ENCODE results near the gene CAMTA2.

DNA sequence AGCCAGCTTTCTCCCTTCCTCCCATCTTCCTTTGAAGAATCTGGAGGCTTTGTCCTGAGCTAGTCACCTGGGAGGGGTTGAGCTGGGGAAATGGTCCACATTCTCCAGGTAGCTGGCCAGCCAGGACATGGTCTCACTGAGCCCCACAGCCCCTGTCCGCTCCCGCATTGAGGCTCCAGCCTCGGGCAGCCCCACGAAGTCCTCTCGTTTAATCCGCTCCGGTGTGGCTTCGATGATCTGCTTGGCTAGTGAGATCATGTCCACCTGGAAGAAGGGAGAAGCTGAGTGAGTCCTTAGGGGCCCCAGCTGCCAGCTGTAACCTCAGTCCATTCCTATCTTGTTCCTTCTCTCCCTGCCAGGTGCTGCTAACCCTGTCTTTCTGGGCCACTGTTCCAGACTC, 17.2 kb downstream of the CAMTA2 start:
- TF ChIP-seq, protein P1, sequence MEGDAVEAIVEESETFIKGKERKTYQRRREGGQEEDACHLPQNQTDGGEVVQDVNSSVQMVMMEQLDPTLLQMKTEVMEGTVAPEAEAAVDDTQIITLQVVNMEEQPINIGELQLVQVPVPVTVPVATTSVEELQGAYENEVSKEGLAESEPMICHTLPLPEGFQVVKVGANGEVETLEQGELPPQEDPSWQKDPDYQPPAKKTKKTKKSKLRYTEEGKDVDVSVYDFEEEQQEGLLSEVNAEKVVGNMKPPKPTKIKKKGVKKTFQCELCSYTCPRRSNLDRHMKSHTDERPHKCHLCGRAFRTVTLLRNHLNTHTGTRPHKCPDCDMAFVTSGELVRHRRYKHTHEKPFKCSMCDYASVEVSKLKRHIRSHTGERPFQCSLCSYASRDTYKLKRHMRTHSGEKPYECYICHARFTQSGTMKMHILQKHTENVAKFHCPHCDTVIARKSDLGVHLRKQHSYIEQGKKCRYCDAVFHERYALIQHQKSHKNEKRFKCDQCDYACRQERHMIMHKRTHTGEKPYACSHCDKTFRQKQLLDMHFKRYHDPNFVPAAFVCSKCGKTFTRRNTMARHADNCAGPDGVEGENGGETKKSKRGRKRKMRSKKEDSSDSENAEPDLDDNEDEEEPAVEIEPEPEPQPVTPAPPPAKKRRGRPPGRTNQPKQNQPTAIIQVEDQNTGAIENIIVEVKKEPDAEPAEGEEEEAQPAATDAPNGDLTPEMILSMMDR (IDR thresholded peaks at IDR 0.05) = no peak
- no peak for TF ChIP-seq POLR2A (IDR thresholded peaks at IDR 0.05)

Data from Peyer's patch (tissue), 4 donors.